ENCODE results near the gene GNB4.

Gene GNB4

DNA sequence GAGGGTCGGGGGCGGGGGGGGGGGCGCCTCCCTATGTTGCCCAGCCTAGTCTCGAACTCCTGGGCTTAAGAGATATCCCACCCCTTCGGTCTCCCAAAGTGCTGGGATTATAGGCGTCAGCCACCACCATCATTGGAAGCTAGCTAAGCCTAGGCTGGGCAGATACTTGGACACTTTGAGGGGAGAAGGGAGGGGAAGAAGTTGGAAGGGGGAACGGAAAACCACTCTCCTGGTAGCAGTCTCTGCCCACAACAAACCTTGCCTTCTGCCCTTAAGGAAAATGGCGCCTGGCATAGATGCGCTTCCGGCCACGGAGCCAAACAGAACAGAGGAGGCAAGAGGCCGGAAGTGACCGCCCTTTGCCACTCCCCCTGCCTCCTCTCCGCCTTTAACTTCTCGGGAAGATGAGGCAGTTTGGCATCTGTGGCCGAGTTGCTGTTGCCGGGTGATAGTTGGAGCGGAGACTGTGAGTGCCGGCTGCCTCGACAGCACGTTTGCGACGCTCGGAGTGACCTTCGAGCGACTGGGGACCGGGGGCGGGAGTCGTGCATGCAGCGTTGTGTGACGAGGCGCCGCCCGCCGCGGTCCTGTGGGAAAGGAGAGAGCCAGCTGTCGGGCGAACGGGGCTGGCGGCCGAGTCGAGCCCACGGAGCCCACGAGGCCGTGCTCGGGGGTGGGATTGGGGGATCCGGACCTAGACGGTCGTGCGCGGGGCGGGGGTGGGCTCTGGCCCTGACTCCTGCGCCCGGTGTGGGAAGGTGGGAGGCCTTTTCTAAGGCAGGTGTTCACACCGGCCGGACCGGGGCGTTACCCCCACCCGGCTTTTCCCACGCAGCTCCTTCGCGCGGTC is 103.7 kb downstream of the GNB4 start, which contains the start of gene MFN1:
MFN1 (plus strand) TSS at position 365 of the 850 bp plus-strand sequence. CDS start 1,143 bp downstream, outside the sequence.
- DNase-seq, result peak; percentile 94

Data from activated CD4-positive, alpha-beta T cell treated with anti-CD3 and anti-CD28 coated beads, Interleukin-2, amount 50 U/mL, for 16 hours (primary cell).